HG03520 (cell line): ENCODE measurements around the gene YOD1.
"Not testable (repeated sequence)": the region's sequence is repeated elsewhere in the genome, so short reads cannot be mapped to it uniquely, and the experiment has no call there.

Source experiments
- ATAC-seq: cut with Tn5 transposase; IDR thresholded peaks from one replicate; pipeline ENCODE4 v1.9.1; 2021; ENCODE audit warnings: mild to moderate bottlenecking, moderate library complexity; ENCODE audit not compliant: unreplicated experiment

YOD1 gene

DNA sequence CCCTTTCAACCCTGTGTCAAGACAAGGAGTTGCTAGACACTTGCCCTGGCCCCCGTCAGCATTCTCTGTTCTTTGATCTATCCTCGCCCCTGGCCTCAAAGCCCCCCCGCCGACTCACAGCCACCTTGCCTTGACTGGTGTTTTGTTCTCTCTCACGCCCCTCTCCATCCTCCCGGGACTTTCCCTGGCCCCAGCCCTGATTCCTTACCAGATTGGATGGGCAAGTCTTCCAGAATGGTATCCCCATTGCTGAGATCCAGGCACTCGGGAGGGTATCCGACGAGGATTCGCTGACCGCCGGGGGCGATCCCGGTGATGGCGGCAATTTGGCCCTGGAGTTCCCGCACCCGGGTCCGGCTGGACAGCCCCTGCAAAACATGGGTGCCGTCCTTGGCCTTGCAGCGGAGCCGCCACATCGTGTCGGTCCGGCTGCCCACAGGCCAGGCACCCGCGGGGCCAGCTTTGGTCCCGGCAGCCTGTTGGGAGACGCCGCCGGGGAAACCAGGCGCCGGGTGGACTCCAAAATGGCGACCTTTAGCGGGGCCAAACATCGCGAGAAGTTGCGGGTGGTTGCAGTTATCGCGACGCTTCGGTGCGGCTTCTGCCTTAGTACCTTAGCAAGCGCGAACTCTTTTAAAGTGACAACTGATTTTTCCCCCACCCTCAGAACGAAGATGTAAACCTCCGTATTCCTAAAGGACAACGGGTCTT lies 373 bp downstream of the YOD1 start:
- peak; percentile 47 for ATAC-seq

DNA sequence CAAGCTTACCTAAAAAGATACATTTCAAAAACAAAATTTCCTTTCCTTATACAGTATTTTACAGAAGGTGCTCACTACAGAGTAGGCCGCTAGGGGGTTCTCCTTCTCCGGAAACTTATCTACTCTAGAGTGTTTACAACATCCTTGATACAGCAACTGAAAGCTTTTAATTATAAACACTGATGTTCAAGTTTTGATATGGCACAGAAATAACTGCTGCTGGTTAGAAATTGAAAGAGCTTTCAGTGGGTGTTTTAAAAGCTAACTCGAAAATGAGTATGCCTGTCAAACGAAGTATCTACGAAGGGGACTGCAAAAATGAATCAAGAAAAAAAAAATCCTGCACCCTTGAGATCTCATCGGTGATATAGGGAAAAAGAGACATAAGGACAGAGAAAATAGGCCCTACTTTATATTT lies 1.0 kb downstream of the YOD1 start:
- no peak for ATAC-seq

DNA sequence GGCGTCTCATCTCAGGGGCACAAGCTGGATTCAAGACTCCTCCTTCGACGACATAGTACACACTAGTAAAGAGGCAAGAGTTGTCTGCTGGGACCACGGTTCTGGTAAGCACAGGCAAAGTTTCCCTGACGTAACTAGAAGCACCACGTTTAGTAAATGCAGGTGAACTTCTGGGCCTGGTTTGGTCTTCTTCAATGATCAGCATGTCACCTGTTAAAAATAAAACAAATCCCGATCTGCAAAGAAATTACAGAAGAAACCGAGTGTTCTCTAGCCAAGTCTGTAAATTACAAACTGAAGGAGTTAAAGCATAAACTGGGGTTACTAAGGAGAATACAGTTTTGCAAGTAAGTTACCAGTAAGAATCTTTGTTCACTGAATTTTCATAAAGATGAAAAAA lies 1.5 kb downstream of the YOD1 start:
- ATAC-seq = no peak

GRCh38 chr1:207049054-207049453 lies 2.0 kb downstream of the YOD1 start:
- ATAC-seq = no peak

DNA sequence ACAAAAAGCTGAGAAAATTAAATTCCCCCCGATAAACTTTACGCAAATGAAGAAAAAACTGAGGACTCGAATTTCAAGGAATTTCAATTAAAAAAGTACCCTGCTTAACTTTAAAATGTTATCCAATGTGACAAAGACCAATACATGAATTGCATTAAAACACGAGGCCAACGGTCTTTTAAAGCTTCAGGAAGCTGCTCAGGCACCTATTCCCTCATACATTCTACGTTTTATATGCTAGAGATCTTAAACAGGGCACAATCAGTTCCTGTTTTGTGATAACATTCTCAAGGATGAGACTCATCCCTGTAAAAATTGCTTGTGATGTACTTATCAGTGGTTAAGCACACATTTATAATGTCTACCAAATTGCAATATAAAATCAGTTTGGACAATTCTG lies 3.0 kb downstream of the YOD1 start:
- ATAC-seq = no peak

DNA sequence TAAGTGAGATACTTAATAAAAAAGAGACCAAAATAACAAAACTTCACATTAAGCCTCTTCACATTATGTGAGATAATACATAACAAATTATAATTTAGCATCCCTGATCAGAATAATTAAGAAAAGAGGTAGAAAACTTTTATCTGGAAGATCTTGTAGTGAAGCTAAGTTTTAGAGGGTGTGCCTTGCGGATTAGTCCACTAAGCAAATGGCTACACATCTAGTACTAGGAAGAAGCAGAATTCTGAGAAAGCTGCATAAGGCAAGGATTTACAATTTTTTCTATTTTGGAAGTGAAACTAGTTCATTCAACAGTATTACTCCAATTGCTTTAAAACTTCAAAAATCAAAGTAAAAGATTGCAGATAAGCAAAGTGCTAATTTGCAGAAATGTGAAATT lies 3.5 kb downstream of the YOD1 start:
- no peak for ATAC-seq

DNA sequence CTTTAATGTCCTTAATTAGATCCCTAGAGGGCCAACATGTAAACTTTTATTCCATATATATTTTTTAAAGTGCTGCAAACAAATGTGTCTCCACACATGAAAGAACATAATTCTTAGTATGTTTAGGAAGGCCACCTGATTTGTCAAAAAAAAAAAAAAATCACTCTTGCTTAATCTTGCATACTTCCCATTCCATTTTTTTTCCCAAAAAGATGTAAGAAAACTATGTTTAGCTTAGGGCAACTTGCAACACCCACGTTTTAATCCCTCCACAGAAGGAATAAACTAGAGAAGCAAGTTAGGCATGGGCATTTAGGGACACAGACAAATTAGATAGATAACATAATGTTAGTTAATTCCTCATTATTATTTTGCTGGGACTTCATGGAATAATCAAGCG lies 5.6 kb downstream of the YOD1 start:
- no peak for ATAC-seq

DNA sequence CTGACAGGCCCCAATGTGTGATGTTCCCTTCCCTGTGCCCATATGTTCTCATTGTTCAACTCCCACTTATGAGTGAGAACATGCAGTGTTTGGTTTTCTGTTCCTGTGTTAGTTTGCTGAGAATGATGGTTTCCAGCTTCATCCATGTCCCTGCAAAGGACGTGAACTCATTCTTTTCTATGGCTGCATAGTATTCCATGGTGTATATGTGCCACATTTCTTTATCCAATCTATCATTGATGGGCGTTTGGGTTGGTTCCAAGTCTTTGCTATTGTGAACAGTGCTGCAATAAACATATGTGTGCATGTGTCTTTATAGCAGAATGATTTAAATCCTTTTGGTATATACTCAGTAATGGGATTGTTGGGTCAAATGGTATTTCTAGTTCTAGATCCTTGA lies 9.6 kb downstream of the YOD1 start:
- ATAC-seq = not testable (repeated sequence)

DNA sequence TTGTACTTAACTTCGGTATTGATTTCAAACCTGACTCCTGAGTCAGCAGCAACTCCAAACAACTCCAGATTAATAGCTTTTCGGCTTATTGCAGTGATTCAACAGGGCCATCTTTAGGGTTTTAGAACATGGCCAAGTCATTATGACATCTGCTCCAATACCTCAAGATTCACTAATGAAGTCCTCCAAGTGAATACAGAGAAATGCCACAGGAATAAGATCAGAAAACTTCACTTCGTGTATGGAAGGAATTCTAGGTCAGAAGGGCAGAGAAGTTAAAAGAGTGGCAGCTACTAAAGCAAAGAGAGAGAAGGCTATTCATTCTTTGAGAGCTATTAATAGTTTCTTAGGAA lies 10.9 kb downstream of the YOD1 start:
- ATAC-seq = no peak

GRCh38 chr1:207039380-207040180 lies 11.4 kb downstream of the YOD1 start:
- no peak for ATAC-seq

GRCh38 chr1:207036865-207037264 lies 14.1 kb downstream of the YOD1 start:
- no peak for ATAC-seq

- ATAC-seq = no peak
These were observed 15.0 kb downstream of the YOD1 start for GRCh38 chr1:207035877-207036551.

DNA sequence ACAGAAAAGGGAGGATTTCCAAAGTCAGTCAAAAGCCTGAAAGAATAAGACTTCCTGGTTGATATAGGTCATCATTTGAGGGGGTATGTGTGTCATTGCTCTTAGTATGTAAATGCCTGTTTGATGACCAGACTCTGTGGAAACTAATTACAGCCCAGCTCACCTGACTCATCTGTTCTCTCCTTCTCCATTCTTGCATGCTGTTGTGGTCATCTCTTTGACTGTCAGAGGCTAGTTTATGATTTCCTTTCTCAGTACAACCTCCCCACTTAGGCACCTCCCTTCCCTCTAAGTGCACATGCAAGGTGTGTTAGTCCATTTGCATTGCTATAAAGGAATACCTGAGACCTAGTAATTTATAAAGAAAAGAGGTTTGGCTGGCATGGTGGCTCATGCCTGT lies 16.0 kb downstream of the YOD1 start:
- no peak for ATAC-seq

DNA sequence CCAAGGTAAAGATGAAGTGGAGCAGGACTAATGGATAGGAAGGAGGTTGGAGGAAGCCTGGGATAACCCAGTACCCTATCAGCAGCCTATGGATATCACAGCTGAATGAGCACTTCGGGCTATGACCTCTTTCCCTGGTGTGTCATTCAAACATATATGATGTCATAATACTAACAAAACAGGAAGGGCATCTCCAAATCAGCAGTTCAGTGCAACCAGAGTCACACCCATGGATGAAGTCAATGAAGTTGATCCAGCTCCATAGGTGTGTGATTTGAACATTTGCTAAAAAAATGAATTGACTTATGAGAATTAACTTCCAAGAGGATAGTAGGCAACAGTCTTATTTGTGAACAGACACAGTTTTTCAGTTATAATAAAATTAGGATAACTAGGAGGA lies 16.8 kb downstream of the YOD1 start:
- ATAC-seq = no peak

DNA sequence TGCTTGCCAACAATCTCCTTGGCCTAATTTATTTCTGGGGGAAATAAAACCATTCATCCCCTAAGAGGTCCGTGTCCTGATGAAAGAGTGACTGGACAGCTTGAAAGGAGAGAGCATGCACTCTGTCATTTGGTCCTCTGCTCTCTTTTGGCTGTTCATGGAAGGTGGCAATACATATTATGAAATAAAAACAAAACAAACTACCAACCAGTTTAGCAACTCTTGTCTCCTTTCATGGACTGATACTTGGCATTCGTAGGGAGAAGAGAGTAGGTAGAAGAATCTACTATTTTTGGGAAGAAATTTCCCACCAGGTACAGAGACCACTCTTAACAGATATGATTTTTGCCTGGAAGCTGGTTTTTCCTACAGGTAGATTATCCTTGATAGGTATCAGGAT lies 17.7 kb downstream of the YOD1 start:
- no peak for ATAC-seq

- no peak for ATAC-seq
These were observed 18.4 kb downstream of the YOD1 start, which contains the start of gene C1orf116 for GRCh38 chr1:207032528-207033017. C1orf116 (minus strand) TSS chr1:207032756; CDS start chr1:207027598, 5,158 bp downstream.

GRCh38 chr1:207031632-207032264 lies 19.3 kb downstream of the YOD1 start:
- ATAC-seq = no peak

DNA sequence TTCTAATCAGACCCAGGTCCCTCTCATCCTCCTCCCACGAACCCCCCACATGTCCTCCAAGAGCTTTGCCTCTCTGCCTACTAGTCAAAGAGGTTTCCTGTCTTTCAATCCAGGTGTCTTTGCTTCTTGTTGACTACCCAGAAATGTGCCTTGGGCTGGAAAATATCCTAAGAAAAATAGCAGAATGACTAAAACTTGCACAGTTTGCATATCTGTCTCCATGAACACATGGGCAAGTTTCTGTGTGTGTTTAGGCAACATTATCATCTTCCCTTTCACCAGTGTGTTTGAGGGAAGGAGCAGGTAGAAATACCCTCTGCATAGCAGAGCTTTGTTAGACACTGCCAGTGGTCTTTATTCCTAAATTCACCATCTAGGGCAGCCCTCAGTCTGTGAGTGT lies 20.0 kb downstream of the YOD1 start:
- ATAC-seq = no peak

GRCh38 chr1:207030522-207031009 lies 20.4 kb downstream of the YOD1 start:
- no peak for ATAC-seq

DNA sequence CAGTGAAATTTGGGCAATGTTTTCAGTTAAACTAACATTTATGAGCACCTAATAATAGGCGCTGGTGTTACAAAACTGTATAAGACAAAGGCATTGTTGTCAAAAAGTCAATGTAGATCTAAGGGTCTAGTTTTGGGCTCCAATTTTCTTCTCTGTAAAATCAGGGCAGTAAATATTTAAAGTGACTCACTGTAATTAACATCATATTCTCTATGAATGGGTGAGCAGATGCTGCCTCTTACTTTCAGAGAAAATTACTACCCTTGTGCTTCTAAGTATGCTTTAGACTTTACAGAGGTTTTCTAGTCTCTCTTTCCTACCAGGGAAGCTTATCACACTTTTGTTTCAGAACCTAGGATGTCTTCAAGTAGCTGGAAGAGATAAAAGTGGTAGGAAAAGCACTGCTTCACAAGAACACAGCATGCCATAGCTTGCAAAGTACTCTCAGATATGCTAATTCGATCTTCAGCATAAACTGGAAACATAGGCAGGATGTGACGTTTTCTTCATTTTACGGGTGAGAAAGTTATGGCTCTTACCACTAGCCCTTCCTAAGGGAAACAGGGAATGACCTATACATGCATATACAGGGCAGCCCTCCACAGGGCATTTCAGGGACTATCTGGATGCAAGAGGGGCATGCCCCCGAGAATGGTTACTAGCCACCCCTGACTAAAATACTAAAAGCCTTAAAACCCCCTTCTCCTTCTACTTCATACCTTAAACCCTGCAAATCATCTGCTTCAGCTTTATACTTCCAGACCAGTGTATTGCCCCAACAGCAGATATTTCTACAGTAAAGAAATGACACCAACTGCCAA lies 21.1 kb downstream of the YOD1 start:
- ATAC-seq = no peak
